ENCODE data around the gene ADGRV1. TPM values are rescaled to one million over a fixed set of nuclear protein-coding genes. Genes with fewer than 3 reads are reported as not detected.
"Not testable (repeated sequence)": the region's sequence is repeated elsewhere in the genome, so short reads cannot be mapped to it uniquely, and the experiment has no call there.

ADGRV1 gene
- polyA plus RNA-seq, 1 donor from 2014 or later: 3.7 TPM

DNA sequence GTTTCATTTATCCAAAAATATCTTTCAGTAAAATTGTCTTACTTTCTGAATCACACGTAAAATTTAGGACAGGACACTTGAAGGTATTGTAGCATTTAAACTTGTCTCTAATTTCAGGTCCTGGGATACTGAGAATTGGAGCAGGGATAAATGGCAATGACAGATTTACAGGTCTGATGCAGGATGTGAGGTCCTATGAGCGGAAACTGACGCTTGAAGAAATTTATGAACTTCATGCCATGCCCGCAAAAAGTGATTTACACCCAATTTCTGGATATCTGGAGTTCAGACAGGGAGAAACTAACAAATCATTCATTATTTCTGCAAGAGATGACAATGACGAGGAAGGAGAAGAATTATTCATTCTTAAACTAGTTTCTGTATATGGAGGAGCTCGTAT lies 99.2 kb downstream of the ADGRV1 start:
- Histone ChIP-seq H3K9me3 (ENCODE audit: low read length) (no peaks in the 10 kb centered on the region), H2AFZ (ENCODE audit: low read depth, low read length) (no peak overlapping the region), H3K27me3 (ENCODE audit: insufficient read depth, low read depth, low read length) (no peaks in the 10 kb centered on the region), H3K9me2 (ENCODE audit: insufficient read depth, low read length) (no peaks in the 10 kb centered on the region), H3K79me2 (replicated peaks; ENCODE audit: insufficient read depth, low read length) (no peaks in the 10 kb centered on the region), H3K4me2 (ENCODE audit: low read length) (no peak overlapping the region), H4K20me1 (ENCODE audit: insufficient read depth) (no peaks in the 10 kb centered on the region), H3F3A (ENCODE audit: insufficient read depth, low read length, poor library complexity, severe bottlenecking) (no peaks in the 10 kb centered on the region), H3K4me3 (ENCODE audit: low read length) (no peak overlapping the region), H3K36me3 (ENCODE audit: insufficient read depth, low read length) (no peaks in the 10 kb centered on the region), H3K9ac (ENCODE audit: low read length) (no peak overlapping the region), H3K27ac (ENCODE audit: low read length) (no peak overlapping the region)
- TF ChIP-seq POLR2AphosphoS5 (IDR thresholded peaks at IDR 0.05) (no peak), TAF1 (IDR thresholded peaks at IDR 0.05; ENCODE audit: low read depth) (no peak), RAD21 (conservative IDR thresholded peaks at IDR 0.05) (no peak)

DNA sequence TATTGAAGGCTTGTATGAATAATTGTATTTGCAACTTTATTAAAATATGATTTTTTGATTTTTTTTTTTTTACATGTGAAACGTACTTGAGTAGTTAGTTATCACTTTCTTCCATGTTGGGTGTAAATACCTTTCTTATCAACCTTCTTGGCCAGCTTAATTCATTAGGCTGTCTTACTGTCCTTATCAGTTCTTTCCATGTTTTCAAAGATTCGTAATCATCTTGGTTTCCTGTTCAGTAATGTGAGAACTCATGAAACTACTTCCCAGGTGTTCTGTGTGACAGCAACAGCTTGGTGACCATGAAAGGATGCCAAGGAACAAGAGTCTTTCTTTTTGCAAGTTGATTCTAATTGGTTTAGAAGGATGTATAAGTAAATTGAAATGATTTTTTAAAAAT lies 100.0 kb downstream of the ADGRV1 start:
- no peaks in the 10 kb centered on the region for H4K20me1 ChIP-seq (ENCODE audit: insufficient read depth)
- no peak overlapping the region for H2AFZ ChIP-seq (ENCODE audit: low read depth, low read length)
- no peaks in the 10 kb centered on the region for H3K27me3 ChIP-seq (ENCODE audit: insufficient read depth, low read depth, low read length)
- H3K79me2 ChIP-seq (replicated peaks; ENCODE audit: insufficient read depth, low read length): no peaks in the 10 kb centered on the region
- no peak for TF ChIP-seq MXI1 (conservative IDR thresholded peaks at IDR 0.05; ENCODE audit: poor library complexity, severe bottlenecking)
- no peak for TF ChIP-seq POLR2AphosphoS5 (IDR thresholded peaks at IDR 0.05)
- no peak for TF ChIP-seq EZH2 (IDR thresholded peaks at IDR 0.05; ENCODE audit: borderline replicate concordance, insufficient read depth, low read length, poor library complexity, severe bottlenecking)
- H3K27ac ChIP-seq (ENCODE audit: low read length): no peak overlapping the region
- no peaks in the 10 kb centered on the region for H3K9me2 ChIP-seq (ENCODE audit: insufficient read depth, low read length)
- no peak overlapping the region for H3K9ac ChIP-seq (ENCODE audit: low read length)
- no peaks in the 10 kb centered on the region for H3K9me3 ChIP-seq (ENCODE audit: low read length)
- H3K4me3 ChIP-seq (ENCODE audit: low read length): no peak overlapping the region
- H3K4me2 ChIP-seq (ENCODE audit: low read length): no peak overlapping the region
- no peaks in the 10 kb centered on the region for H3F3A ChIP-seq (ENCODE audit: insufficient read depth, low read length, poor library complexity, severe bottlenecking)
- H3K36me3 ChIP-seq (ENCODE audit: insufficient read depth, low read length): no peaks in the 10 kb centered on the region

DNA sequence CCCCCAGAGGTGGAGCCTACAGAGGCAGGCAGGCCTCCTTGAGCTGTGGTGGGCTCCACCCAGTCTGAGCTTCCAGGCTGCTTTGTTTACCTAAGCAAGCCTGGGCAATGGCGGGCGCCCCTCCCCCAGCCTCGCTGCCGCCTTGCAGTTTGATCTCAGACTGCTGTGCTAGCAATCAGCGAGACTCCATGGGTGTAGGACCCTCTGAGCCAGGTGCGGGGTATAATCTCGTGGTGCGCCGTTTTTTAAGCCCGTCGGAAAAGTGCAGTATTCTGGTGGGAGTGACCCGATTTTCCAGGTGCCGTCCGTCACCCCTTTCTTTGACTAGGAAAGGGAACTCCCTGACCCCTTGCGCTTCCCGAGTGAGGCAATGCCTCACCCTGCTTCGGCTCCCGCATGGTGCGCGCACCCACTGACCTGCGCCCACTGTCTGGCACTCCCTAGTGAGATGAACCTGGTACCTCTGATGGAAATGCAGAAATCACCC lies 109.5 kb downstream of the ADGRV1 start:
- H3K4me2 ChIP-seq (ENCODE audit: low read length): not testable (repeated sequence)

DNA sequence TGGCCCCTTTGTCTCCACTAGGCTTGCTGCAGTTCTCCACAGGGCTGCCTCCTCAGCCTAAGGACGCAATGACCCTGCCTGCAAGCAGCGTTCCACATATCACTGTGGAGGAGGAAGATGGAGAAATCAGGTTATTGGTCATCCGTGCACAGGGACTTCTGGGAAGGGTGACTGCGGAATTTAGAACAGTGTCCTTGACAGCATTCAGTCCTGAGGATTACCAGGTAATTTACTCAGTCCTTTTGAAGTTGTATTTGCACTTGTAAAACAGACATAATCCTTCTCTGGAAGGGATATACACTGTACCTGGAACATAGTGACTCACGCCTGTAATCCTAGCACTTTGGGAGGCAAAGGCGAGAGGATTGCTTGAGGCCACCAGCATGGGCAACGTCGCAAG lies 116.6 kb downstream of the ADGRV1 start:
- Histone ChIP-seq H3K79me2 (replicated peaks; ENCODE audit: insufficient read depth, low read length) (no peaks in the 10 kb centered on the region), H2AFZ (ENCODE audit: low read depth, low read length) (no peak overlapping the region), H4K20me1 (ENCODE audit: insufficient read depth) (no peaks in the 10 kb centered on the region), H3K27ac (ENCODE audit: low read length) (no peak overlapping the region), H3K4me2 (ENCODE audit: low read length) (no peak overlapping the region), H3F3A (ENCODE audit: insufficient read depth, low read length, poor library complexity, severe bottlenecking) (no peaks in the 10 kb centered on the region), H3K9ac (ENCODE audit: low read length) (no peak overlapping the region), H3K9me3 (ENCODE audit: low read length) (no peaks in the 10 kb centered on the region), H3K9me2 (ENCODE audit: insufficient read depth, low read length) (no peaks in the 10 kb centered on the region), H3K4me3 (ENCODE audit: low read length) (no peak overlapping the region), H3K36me3 (ENCODE audit: insufficient read depth, low read length) (no peaks in the 10 kb centered on the region), H3K27me3 (ENCODE audit: insufficient read depth, low read depth, low read length) (no peaks in the 10 kb centered on the region)
- TF ChIP-seq POLR2AphosphoS5 (IDR thresholded peaks at IDR 0.05) (no peak), MXI1 (conservative IDR thresholded peaks at IDR 0.05; ENCODE audit: poor library complexity, severe bottlenecking) (no peak)

More for the DNA sequence above, 109.5 kb downstream of the ADGRV1 start:
- not testable (repeated sequence) for H3K27me3 ChIP-seq (ENCODE audit: insufficient read depth, low read depth, low read length); H3K9me3 ChIP-seq (ENCODE audit: low read length); H3K9me2 ChIP-seq (ENCODE audit: insufficient read depth, low read length); H3K9ac ChIP-seq (ENCODE audit: low read length); H3K36me3 ChIP-seq (ENCODE audit: insufficient read depth, low read length); H4K20me1 ChIP-seq (ENCODE audit: insufficient read depth); H3F3A ChIP-seq (ENCODE audit: insufficient read depth, low read length, poor library complexity, severe bottlenecking); H3K27ac ChIP-seq (ENCODE audit: low read length); H3K4me3 ChIP-seq (ENCODE audit: low read length); H2AFZ ChIP-seq (ENCODE audit: low read depth, low read length); H3K79me2 ChIP-seq (replicated peaks; ENCODE audit: insufficient read depth, low read length)

All from neural cell (in vitro differentiated cells).